Thyroid gland (tissue), 4 donors: ENCODE data around the gene GRHL1. TPM values are rescaled to one million over a fixed set of nuclear protein-coding genes. Genes with fewer than 3 reads are reported as not detected.

Experiments used
- DNase-seq, 2 donors: peaks; one replicate each; pipeline ENCODE4 v3.0.0-alpha.2; 2019
- H3K27ac ChIP-seq, 3 donors: fragments of 200-600 bp; sonication (generic); 1 replicate in 2 of 3; 2 replicates in 1 of 3; pipeline ENCODE4 v1.5.1; 2016 to 2019; ENCODE audit warnings: mild to moderate bottlenecking in 1 of 3, moderate library complexity in 1 of 3
- H3K27me3 ChIP-seq: fragments of 200-600 bp; sonication (generic); one replicate; pipeline ENCODE4 v1.5.1; 2019
- H3K36me3 ChIP-seq, 2 donors: fragments of 200-600 bp; sonication (generic); one replicate each; pipeline ENCODE4 v1.5.1; 2016 to 2019
- H3K4me1 ChIP-seq, 2 donors: fragments of 200-600 bp; sonication (generic); one replicate each; pipeline ENCODE4 v1.5.1; 2017 to 2019
- H3K4me3 ChIP-seq, 3 donors: fragments of 200-600 bp; sonication (generic); replicated peaks in 1 of 3; 1 replicate in 2 of 3; 2 replicates in 1 of 3; pipeline ENCODE4 v1.5.1; 2016; ENCODE audit warnings: mild to moderate bottlenecking in 1 of 3
- H3K9me3 ChIP-seq: fragments of 200-600 bp; sonication (generic); one replicate; pipeline ENCODE4 v1.5.1; 2017
- POLR2A ChIP-seq, 2 donors: fragments of 450-650 bp; IDR thresholded peaks; one replicate each; pipeline ENCODE4 v1.6.1; 2017; ENCODE audit warnings: antibody characterized with exemption in 2 of 2, mild to moderate bottlenecking in 2 of 2, moderate library complexity in 1 of 2
- WGBS, 2 donors: methylation state at CpG; one replicate each; pipeline ENCODE4 v1.1.5; 2017; 5-methylcytosine and 5-hydroxymethylcytosine counted together
- intact Hi-C: fragments of 100-400 bp; cut with DNase I; formaldehyde crosslinking; loops from one replicate; pipeline ENCODE4 v1.15.1; 2023
- total RNA-seq, 4 donors: library from RNA; depleted of rRNA; stranded (reverse); fragments of >200 nt; gene quantifications; one replicate each; pipeline ENCODE4 v1.2.3, GENCODE V29; 2016
- TF ChIP-seq, protein P1 (sequence below), 6 experiments: fragments of 200-600 bp in 3 of 6; fragments of 450-650 bp in 3 of 6; sonication (generic) in 3 of 6; IDR thresholded peaks; one replicate each; pipeline ENCODE4 v1.5.1; 2016 to 2019; ENCODE audit warnings: antibody characterized with exemption in 6 of 6, mild to moderate bottlenecking in 2 of 6, inconsistent platforms in 1 of 6, moderate library complexity in 1 of 6

The GRHL1 gene
- total RNA-seq, 4 donors from 2014 or later = 6.2 to 12.1 (median 8.2) TPM

DNA sequence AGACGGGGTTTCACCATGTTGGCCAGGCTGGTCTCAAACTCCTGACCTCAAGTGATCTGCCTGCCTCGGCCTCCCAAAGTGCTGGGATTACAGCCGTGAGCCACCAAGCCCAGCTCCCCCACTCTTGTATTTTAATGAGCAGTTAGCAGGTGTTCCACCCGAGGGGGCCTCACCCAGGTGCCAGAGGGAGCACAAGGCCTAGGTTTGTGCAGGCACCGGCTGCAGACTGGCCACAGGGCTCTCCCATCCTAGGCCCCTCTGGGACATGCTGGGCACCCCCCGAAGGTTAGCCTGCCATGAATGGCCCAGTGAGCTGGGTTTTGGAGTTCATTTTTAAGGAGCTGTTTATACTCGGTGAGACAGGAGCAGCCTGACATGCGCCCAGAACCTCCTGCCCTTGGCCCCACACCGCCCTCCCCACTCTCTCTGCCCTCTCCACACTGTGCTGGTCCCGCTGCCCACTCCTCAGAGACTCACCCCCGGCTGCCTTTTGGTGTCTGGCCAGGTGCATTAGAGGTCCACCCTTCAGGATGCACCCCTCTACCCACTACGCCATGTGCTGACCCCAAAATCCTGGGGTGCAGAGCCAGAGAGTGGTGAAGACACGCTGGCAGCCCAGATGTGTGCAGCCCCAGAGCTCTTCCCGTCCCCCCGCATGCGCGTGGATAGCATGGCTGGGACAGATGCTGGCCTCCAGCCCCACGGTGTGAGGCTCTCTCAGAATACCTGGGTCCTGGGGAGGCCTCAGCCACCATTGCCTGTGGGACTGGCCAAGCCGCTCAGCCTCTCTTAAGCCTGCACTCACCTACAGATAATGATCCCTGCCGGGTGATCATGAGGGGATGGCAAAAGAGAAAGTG is 80.6 kb downstream of the GRHL1 start:
- Histone ChIP-seq H3K4me3 (no peak overlapping the region), H3K27ac (no peak overlapping the region), H3K4me1 (peaks cover 21 to 33% of the 10 kb centered on the region in 2 donors), H3K27me3 (no peaks in the 10 kb centered on the region), H3K9me3 (no peaks in the 10 kb centered on the region), H3K36me3 (no peaks in the 10 kb centered on the region)
- 91 to 92% methylated on average over 17 to 19 of the region's 20 CpGs for WGBS, 2 donors
- DNase-seq = no peak
- TF ChIP-seq, protein P1, sequence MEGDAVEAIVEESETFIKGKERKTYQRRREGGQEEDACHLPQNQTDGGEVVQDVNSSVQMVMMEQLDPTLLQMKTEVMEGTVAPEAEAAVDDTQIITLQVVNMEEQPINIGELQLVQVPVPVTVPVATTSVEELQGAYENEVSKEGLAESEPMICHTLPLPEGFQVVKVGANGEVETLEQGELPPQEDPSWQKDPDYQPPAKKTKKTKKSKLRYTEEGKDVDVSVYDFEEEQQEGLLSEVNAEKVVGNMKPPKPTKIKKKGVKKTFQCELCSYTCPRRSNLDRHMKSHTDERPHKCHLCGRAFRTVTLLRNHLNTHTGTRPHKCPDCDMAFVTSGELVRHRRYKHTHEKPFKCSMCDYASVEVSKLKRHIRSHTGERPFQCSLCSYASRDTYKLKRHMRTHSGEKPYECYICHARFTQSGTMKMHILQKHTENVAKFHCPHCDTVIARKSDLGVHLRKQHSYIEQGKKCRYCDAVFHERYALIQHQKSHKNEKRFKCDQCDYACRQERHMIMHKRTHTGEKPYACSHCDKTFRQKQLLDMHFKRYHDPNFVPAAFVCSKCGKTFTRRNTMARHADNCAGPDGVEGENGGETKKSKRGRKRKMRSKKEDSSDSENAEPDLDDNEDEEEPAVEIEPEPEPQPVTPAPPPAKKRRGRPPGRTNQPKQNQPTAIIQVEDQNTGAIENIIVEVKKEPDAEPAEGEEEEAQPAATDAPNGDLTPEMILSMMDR (IDR thresholded peaks at IDR 0.05) = no peak
- intact Hi-C loops = no loop called here

DNA sequence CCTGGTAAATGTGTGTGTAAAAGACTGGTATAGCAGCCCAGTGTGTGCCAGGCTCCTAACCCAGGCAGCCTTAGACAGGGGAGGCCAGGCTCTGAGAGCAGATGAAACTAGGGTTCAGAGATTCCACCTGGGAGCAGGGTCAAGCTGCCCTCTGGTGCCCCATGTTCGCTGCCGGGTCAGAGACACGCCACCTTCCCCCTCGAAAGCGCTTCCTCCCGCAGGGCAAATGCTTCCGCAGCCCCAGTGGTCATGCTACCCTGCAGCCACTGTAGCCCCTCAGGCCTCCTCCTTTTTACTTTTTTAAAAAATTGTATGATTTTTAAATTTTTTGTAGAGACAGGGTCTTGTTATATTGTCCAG is 81.2 kb downstream of the GRHL1 start:
- no peak for DNase-seq
- Histone ChIP-seq H3K4me3 (no peak overlapping the region), H3K27ac (no peak overlapping the region), H3K36me3 (no peaks in the 10 kb centered on the region), H3K27me3 (no peaks in the 10 kb centered on the region), H3K9me3 (no peaks in the 10 kb centered on the region), H3K4me1 (peaks cover 21 to 39% of the 10 kb centered on the region in 2 donors)
- TF ChIP-seq POLR2A (IDR thresholded peaks at IDR 0.05) = no peak
- TF ChIP-seq, protein P1 (IDR thresholded peaks at IDR 0.05) = no peak
- intact Hi-C loops = no loop called here
- 98 to 99% methylated on average over 7 of the region's 7 CpGs for whole genome bisulfite sequencing, 2 donors

- Histone ChIP-seq H3K4me3 (no peak overlapping the region), H3K36me3 (no peaks in the 10 kb centered on the region), H3K4me1 (peaks cover 21 to 44% of the 10 kb centered on the region in 2 donors), H3K9me3 (no peaks in the 10 kb centered on the region), H3K27ac (no peak overlapping the region), H3K27me3 (no peaks in the 10 kb centered on the region)
- WGBS, 2 donors = 64 to 67% methylated on average over 9 to 13 of the region's 14 CpGs
- intact Hi-C loops = no loop called here
- no peak for TF ChIP-seq POLR2A (IDR thresholded peaks at IDR 0.05)
- TF ChIP-seq, protein P1 (IDR thresholded peaks at IDR 0.05) = no peak
- no peak for DNase-seq
Measured at GRCh38 chr2:10033251-10034006, 81.9 kb downstream of the GRHL1 start.

- no peak overlapping the region for H3K27ac ChIP-seq
- intact Hi-C loops = no loop called here
- H3K4me1 ChIP-seq = peaks cover 21 to 36% of the 10 kb centered on the region in 2 donors
- no peak overlapping the region for H3K4me3 ChIP-seq
- H3K36me3 ChIP-seq = no peaks in the 10 kb centered on the region
- no peak for DNase-seq
- no peaks in the 10 kb centered on the region for H3K27me3 ChIP-seq
- WGBS, 2 donors = 88 to 91% methylated on average over 12 of the region's 12 CpGs
- TF ChIP-seq, protein P1 (IDR thresholded peaks at IDR 0.05) = no peak
- no peak for TF ChIP-seq POLR2A (IDR thresholded peaks at IDR 0.05)
- no peaks in the 10 kb centered on the region for H3K9me3 ChIP-seq
Measured at GRCh38 chr2:10034333-10035052, 83.0 kb downstream of the GRHL1 start.
